Right lobe of liver (tissue), 6 donors: ENCODE data around the gene NUMA1. TPM values are rescaled to one million over a fixed set of nuclear protein-coding genes. Genes with fewer than 3 reads are reported as not detected.

Experiments used
- ATAC-seq, 4 donors: fragments of 200-7000 bp; cut with Tn5 transposase; one replicate each; pipeline ENCODE4 v1.9.1; 2020; ENCODE audit warnings: mild to moderate bottlenecking in 4 of 4, moderate library complexity in 4 of 4
- DNase-seq, 3 donors: peaks; one replicate each; pipeline ENCODE4 v3.0.0-alpha.2; 2020
- H3K27ac ChIP-seq, 3 donors: fragments of 200-600 bp; one replicate each; pipeline ENCODE4 v1.8.0; 2022
- H3K27me3 ChIP-seq, 2 donors: fragments of 200-600 bp; one replicate each; pipeline ENCODE4 v1.8.0; 2022
- H3K36me3 ChIP-seq, 4 donors: fragments of 200-600 bp; sonication (generic) in 1 of 4; one replicate each; pipeline versions ENCODE4 v1.5.1 to v1.8.0; 2017 to 2022; ENCODE audit warnings: control low read depth in 1 of 4
- H3K4me1 ChIP-seq, 4 donors: fragments of 200-600 bp; sonication (generic) in 1 of 4; one replicate each; pipeline versions ENCODE4 v1.5.1 to v1.8.0; 2017 to 2022; ENCODE audit warnings: control low read depth in 1 of 4
- H3K4me3 ChIP-seq, 3 donors: fragments of 200-600 bp; one replicate each; pipeline ENCODE4 v1.8.0; 2022
- H3K9me3 ChIP-seq, 4 donors: fragments of 200-600 bp; sonication (generic) in 1 of 4; one replicate each; pipeline versions ENCODE4 v1.5.1 to v1.8.0; 2017 to 2022; ENCODE audit warnings: control low read depth in 1 of 4
- POLR2A ChIP-seq: fragments of 450-650 bp; IDR thresholded peaks from one replicate; pipeline ENCODE4 v1.6.1; 2017; ENCODE audit warnings: antibody characterized with exemption, mild to moderate bottlenecking
- WGBS: methylation state at CpG from one replicate; pipeline ENCODE4 v1.1.6; 2018; ENCODE audit warnings: low coverage, low lambda C conversion rate; ENCODE audit not compliant: insufficient coverage; ENCODE audit errors: missing lambda C conversion rate; 5-methylcytosine and 5-hydroxymethylcytosine counted together
- intact Hi-C, 2 donors: fragments of 100-400 bp; cut with DNase I; formaldehyde crosslinking; loops; one replicate each; pipeline versions ENCODE4 v1.11.2 to v1.14.1; 2022
- total RNA-seq, 6 experiments: library from RNA; depleted of rRNA in 2 of 6; stranded (reverse); fragments of >200 nt in 2 of 6; fragmentation: NEBNext Ultra II Directional in 3 of 6; extraction: Animal tissue kit (Norgen Biotek cat#: 25700) in 3 of 6; gene quantifications; one replicate each; pipeline versions ENCODE4 v1.1.0 to v1.2.4, GENCODE V29; 2016 to 2023
- TF ChIP-seq, protein P1 (sequence below), 4 donors: fragments of 200-600 bp in 3 of 4; fragments of 450-650 bp in 1 of 4; IDR thresholded peaks; one replicate each; pipeline versions ENCODE4 v1.5.1 to v1.8.0; 2016 to 2022; ENCODE audit warnings: antibody characterized with exemption in 4 of 4, mild to moderate bottlenecking in 2 of 4
- donor health status: DM: no; HTN: yes; CAD: no.
- donor health status: DM: no; HTN: no; CAD: no.
- donor health status: DM: no; HTN: no; CAD: no.
- donor health status: DM: no; HTN: yes; CAD: no.
- donor health status: DM: no; HTN: yes; CAD: no.

The NUMA1 gene
- total RNA-seq, 6 experiments from 2014 or later: 47.3 to 62.5 (median 54.5) TPM

DNA sequence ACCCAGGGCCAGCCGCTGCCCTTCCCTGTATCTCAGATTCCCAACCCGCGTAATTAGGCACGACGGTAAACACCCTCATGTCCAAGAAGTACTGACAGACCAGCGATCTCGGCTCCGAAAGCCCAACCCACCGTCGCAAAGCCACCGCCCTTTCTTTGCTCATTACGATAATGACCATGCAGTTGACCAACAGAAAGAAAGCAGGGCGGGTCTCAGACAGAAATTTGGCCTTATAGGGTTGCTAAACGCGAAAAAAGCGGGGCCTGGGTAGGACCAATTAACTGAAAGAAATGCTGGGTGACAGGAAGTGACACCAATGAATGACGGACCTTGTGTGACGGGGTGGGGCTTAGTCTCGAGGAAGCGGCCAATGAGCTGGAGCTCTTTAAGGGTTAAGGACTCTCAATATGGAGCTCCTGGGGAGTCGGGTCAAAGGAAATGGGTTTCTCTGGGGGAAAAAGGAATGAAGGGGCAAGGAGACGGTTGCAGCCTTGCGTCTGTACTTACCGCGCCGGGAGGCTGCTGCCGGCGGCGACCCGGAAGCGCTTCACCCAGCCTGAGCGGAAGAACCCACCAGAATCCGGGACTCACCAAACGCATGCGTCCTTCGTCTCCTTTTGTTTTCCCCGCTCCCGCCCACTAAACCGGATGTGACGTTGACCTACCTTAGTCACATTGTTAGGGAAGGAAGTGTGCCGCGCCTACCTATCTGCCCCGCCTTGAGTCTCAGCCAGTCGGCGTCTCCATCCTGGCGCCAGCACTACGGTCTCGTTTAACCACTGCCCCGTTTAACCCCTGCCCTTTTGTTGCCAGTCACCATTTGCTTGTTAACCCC, 32.0 kb upstream of the NUMA1 start, which contains the start of gene ANAPC15:
ANAPC15 (minus strand) TSS at position 553 of the 835 bp plus-strand sequence. CDS start 1,419 bp downstream, outside the sequence.
- H3K36me3 ChIP-seq: no peaks in the 10 kb centered on the region
- peak; percentile 94 to 99 (median 98) for DNase-seq
- no peaks in the 10 kb centered on the region for H3K27me3 ChIP-seq
- under 1% methylated on average over 30 of the region's 49 CpGs for WGBS
- peaks cover 0 to 4% (median 1%) of the 10 kb centered on the region in 4 donors for H3K4me1 ChIP-seq
- H3K4me3 ChIP-seq: peak within 1 kb of the TSS; percentile 61 to 73 (median 69)
- ATAC-seq: peak; percentile 91 to 94 (median 92)
- intact Hi-C loops: no loop called here
- peak within 1 kb of the TSS; percentile 96 to 98 (median 96) for H3K27ac ChIP-seq
- TF ChIP-seq, protein P1, sequence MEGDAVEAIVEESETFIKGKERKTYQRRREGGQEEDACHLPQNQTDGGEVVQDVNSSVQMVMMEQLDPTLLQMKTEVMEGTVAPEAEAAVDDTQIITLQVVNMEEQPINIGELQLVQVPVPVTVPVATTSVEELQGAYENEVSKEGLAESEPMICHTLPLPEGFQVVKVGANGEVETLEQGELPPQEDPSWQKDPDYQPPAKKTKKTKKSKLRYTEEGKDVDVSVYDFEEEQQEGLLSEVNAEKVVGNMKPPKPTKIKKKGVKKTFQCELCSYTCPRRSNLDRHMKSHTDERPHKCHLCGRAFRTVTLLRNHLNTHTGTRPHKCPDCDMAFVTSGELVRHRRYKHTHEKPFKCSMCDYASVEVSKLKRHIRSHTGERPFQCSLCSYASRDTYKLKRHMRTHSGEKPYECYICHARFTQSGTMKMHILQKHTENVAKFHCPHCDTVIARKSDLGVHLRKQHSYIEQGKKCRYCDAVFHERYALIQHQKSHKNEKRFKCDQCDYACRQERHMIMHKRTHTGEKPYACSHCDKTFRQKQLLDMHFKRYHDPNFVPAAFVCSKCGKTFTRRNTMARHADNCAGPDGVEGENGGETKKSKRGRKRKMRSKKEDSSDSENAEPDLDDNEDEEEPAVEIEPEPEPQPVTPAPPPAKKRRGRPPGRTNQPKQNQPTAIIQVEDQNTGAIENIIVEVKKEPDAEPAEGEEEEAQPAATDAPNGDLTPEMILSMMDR (IDR thresholded peaks at IDR 0.05): no peak
- TF ChIP-seq POLR2A: peak; percentile 92
- no peaks in the 10 kb centered on the region for H3K9me3 ChIP-seq

DNA sequence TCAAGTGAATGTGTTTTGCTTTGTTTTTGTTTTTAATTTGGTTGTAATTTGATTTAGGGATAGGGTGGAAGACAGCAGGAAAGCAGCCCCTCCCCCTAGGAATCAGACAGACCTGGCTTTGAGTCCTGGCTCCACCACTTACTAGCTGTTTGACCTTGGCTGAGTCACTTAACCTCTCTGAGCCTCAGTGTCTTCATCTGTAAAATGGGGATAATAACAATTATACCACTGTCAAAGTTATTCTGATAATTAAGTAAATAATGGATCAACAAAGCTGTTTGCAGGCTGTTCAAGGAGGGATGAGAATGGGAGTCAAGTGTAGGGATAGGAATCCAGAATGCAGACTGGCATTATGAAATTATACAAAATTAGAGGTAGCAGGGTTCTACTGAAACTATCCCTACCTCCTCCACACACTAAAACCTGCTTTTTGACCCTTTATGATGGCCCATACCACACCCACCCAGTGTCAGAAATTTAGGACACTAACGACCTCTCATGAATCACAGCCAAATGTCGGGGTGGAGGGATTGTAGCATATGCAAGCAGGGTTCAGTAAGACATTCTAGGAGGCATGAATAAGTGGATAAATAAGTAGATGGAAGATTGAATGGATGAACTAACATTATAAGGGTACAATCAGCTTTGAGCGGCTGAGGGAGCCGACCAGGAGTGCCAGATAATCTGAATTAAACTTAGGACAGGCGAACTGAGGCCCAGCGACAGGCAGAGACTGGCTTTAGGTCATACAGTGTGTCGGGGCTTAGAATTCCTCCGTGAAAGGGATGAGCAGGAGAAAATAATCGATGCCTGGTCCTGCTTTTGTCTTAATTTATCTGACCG, 31.2 kb upstream of the NUMA1 start:
- ATAC-seq (no peak), DNase-seq (no peak)
- H3K36me3 ChIP-seq: no peaks in the 10 kb centered on the region
- no peaks in the 10 kb centered on the region for H3K9me3 ChIP-seq
- WGBS: 2% methylated on average over 10 of the region's 10 CpGs
- H3K4me1 ChIP-seq: peaks cover 0 to 4% (median 1%) of the 10 kb centered on the region in 4 donors
- H3K27ac ChIP-seq: peak overlapping the region; percentile 96 to 98 (median 96)
- peak overlapping the region; percentile 36 to 73 (median 69) for H3K4me3 ChIP-seq
- TF ChIP-seq, protein P1 (IDR thresholded peaks at IDR 0.05): no peak
- no peak for TF ChIP-seq POLR2A
- intact Hi-C loops: no loop called here
- H3K27me3 ChIP-seq: no peaks in the 10 kb centered on the region

DNA sequence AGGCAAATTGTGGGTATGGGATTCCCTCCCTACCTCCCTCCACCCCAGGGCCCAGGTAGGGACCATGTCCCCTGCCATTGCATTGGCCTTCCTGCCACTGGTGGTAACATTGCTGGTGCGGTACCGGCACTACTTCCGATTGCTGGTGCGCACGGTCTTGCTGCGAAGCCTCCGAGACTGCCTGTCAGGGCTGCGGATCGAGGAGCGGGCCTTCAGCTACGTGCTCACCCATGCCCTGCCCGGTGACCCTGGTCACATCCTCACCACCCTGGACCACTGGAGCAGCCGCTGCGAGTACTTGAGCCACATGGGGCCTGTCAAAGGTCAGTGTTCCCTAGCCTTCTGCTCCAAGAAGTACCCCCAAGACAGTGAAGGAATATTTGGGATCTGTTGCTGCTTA, 25.5 kb upstream of the NUMA1 start, which contains the start of gene TOMT:
TOMT (plus strand) TSS at position 37 of the 400 bp plus-strand sequence; CDS start at position 65, 28 bp downstream.
- ATAC-seq (no peak), DNase-seq (no peak)
- intact Hi-C loops: no loop called here
- WGBS: no CpG with 5 or more reads among the region's 14 CpGs
- H3K9me3 ChIP-seq: no peaks in the 10 kb centered on the region
- H3K36me3 ChIP-seq: no peaks in the 10 kb centered on the region
- TF ChIP-seq, protein P1 (IDR thresholded peaks at IDR 0.05): no peak
- no peak for TF ChIP-seq POLR2A
- H3K27ac ChIP-seq: no peak within 1 kb of the TSS
- H3K27me3 ChIP-seq: no peaks in the 10 kb centered on the region
- H3K4me3 ChIP-seq: no peak within 1 kb of the TSS
- peaks cover 0 to 22% (median 13%) of the 10 kb centered on the region in 4 donors for H3K4me1 ChIP-seq

DNA sequence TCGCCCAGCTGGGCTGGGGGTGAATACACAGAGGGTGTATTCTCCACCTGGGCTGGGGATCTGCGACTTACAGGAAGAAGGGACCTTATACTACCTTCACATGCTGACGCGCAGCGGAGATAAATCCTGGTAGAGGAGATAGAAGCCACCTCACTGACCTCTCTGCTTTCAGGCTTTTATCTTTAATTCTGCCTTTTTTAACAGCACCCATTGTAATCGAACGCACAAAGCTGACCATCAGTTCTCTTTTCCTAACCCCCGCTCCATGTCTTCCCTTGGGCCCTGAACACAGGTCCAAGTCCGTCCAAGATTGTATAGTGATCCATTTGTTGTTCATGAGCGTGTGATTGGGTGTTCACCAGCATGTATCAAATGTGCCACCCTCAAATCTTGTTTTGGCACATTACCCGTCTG, 23.4 kb upstream of the NUMA1 start:
- TF ChIP-seq, protein P1 (IDR thresholded peaks at IDR 0.05): no peak
- TF ChIP-seq POLR2A: no peak
- DNase-seq (no peak), ATAC-seq (no peak)
- Histone ChIP-seq H3K27ac (peak overlapping the region; percentile 63 to 97 (median 89)), H3K36me3 (peaks cover 0 to 8% (median 2%) of the 10 kb centered on the region in 4 donors), H3K4me3 (peak overlapping the region; percentile 83 to 99 (median 99)), H3K4me1 (peaks cover 0 to 22% (median 14%) of the 10 kb centered on the region in 4 donors), H3K9me3 (no peaks in the 10 kb centered on the region), H3K27me3 (no peaks in the 10 kb centered on the region)
- intact Hi-C loops: no loop called here
- WGBS: 89% methylated on average over 9 of the region's 11 CpGs
